GM21723 (cell line): ENCODE results near the gene EGFL7.

Source experiments
- ATAC-seq: cut with Tn5 transposase; IDR thresholded peaks from one replicate; pipeline ENCODE4 v1.9.1; 2021; ENCODE audit warnings: mild to moderate bottlenecking, moderate library complexity; ENCODE audit not compliant: unreplicated experiment

Gene EGFL7

GRCh38 chr9:136713550-136713949 lies 50.8 kb downstream of the EGFL7 start:
- ATAC-seq = no peak

GRCh38 chr9:136714096-136714892 lies 51.6 kb downstream of the EGFL7 start:
- no peak for ATAC-seq

- no peak for ATAC-seq
Observed at GRCh38 chr9:136714893-136715274, 52.2 kb downstream of the EGFL7 start.

- ATAC-seq = no peak
Observed at GRCh38 chr9:136717399-136717798, 54.7 kb downstream of the EGFL7 start.

- no peak for ATAC-seq
Observed at GRCh38 chr9:136718345-136719194, 55.9 kb downstream of the EGFL7 start.

- ATAC-seq = no peak
Observed at GRCh38 chr9:136719195-136719880, 56.6 kb downstream of the EGFL7 start.

- no peak for ATAC-seq
Observed at GRCh38 chr9:136720251-136720897, 57.7 kb downstream of the EGFL7 start.

GRCh38 chr9:136720898-136721338 lies 58.2 kb downstream of the EGFL7 start:
- no peak for ATAC-seq

GRCh38 chr9:136721339-136722092 lies 58.8 kb downstream of the EGFL7 start:
- no peak for ATAC-seq
